HG03442 (cell line): ENCODE data around the gene ENPP7.

ENCODE experiments used
- ATAC-seq: cut with Tn5 transposase; IDR thresholded peaks from one replicate; pipeline ENCODE4 v1.9.1; 2021; ENCODE audit warnings: mild to moderate bottlenecking, moderate library complexity; ENCODE audit not compliant: unreplicated experiment

The ENPP7 gene

GRCh38 chr17:79730769-79731483, at the start of gene ENPP7:
ENPP7 (plus strand) TSS chr17:79730943; CDS start chr17:79731140, 197 bp downstream.
- no peak for ATAC-seq

GRCh38 chr17:79681101-79681621, 49.6 kb upstream of the ENPP7 start:
- ATAC-seq = no peak

GRCh38 chr17:79681628-79682261, 49.0 kb upstream of the ENPP7 start:
- no peak for ATAC-seq

GRCh38 chr17:79683365-79683764, 47.4 kb upstream of the ENPP7 start:
- no peak for ATAC-seq

- no peak for ATAC-seq
These were observed 46.4 kb upstream of the ENPP7 start for GRCh38 chr17:79684132-79684985.

GRCh38 chr17:79685121-79685520, 45.6 kb upstream of the ENPP7 start:
- no peak for ATAC-seq

- no peak for ATAC-seq
These were observed 44.3 kb upstream of the ENPP7 start for GRCh38 chr17:79686476-79686875.

- ATAC-seq = no peak
These were observed 40.3 kb upstream of the ENPP7 start for GRCh38 chr17:79690466-79690865.

- ATAC-seq = no peak
These were observed 39.5 kb upstream of the ENPP7 start for GRCh38 chr17:79690988-79691836.

- no peak for ATAC-seq
These were observed 38.8 kb upstream of the ENPP7 start for GRCh38 chr17:79691931-79692330.

- ATAC-seq = no peak
These were observed 37.3 kb upstream of the ENPP7 start for GRCh38 chr17:79693419-79693818.

GRCh38 chr17:79695293-79695790, 35.4 kb upstream of the ENPP7 start:
- no peak for ATAC-seq

- no peak for ATAC-seq
These were observed 34.7 kb upstream of the ENPP7 start for GRCh38 chr17:79695797-79696609.

GRCh38 chr17:79696610-79696982, 34.1 kb upstream of the ENPP7 start:
- no peak for ATAC-seq

- ATAC-seq = no peak
These were observed 32.4 kb upstream of the ENPP7 start for GRCh38 chr17:79698146-79698846.

GRCh38 chr17:79699386-79700036, 31.2 kb upstream of the ENPP7 start:
- ATAC-seq = no peak

GRCh38 chr17:79700592-79700991, 30.2 kb upstream of the ENPP7 start:
- no peak for ATAC-seq

GRCh38 chr17:79702034-79702433, 28.7 kb upstream of the ENPP7 start:
- no peak for ATAC-seq
